ENCODE measurements around the gene ALLC.
A peak's percentile ranks its signal among the peaks of the same experiment; 100 is the strongest.
"Not testable (repeated sequence)": the region's sequence is repeated elsewhere in the genome, so short reads cannot be mapped to it uniquely, and the experiment has no call there.

ALLC gene

DNA sequence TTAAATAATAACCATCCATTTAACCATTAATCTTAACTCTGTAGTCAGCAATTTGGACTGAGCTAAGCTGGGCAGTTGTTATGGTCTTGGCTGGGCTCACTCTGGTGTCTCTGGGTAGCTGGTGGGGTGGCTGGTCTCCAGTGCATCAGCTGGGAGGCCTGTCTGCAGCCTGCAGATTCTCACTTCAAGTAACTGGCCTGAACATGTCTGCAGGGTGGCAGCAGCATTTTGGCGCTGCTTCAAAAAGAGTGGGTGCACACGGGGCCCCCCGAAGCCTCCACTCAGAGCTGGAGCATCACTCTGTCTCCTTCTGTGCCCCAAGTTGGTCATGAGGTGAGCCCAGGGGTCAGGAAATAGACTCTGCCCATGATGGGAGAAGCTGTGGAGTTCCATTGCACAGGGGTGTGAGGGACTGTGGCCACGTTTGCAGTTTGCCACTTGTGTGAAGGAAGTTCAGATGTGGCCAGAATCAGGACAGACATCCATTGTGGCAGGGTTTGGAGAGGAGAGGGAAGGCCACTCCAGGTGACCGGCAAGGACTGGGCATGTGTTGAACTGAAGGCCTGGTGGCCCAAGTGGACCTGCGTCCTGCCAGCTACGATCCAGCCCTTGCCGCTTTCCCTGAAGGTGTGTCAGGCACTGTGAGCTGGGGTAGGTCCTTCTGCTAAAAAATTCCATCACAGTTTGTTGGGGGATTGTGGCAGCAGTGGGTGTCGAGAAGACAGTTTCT lies 4.9 kb upstream of the ALLC start:
- no peak overlapping the region for H3K27ac ChIP-seq

GRCh38 chr2:3654011-3654410 lies 4.0 kb upstream of the ALLC start:
- DNase-seq (ENCODE audit: low read depth, low spot score), result no peak
- no peak overlapping the region for H3K27ac ChIP-seq

More for the DNA sequence above, 4.9 kb upstream of the ALLC start:
- DNase-seq (ENCODE audit: low read depth, low spot score), result no peak

DNA sequence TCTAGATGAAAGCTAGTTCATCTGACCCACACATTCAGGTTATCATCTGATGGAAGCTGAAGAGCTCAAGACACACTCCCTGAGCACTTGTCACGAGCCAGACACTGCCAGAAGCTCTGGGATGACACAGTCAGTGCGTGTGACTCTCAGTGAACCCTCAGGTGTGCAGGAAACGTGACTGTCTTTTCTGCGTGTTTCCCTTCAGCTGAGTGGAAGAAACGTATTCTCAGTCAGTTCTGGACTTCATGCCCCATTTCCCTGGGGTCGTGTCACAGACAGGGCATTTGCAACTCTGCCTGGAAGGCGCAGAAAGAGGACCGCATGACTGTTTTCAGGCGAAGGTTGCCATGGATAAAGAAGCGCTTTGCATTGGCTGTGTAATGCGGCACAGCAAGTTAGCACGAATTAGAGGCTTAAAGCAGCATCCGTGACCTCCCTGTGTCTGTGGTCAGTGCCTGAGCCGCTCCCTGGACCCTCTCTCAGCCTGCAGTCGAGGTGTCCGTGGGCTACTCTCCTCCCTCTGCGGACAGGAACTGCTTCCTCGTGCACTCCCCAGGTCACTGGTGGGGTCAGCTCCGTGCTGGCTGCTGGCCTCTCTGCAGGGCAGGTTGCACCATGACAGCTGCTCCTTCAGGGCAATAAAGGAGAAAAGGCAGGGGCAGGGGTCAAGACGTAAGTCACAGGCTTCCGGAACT lies 3.3 kb upstream of the ALLC start:
- no peak overlapping the region for H3K27ac ChIP-seq
- no peak for DNase-seq (ENCODE audit: low read depth, low spot score)

DNA sequence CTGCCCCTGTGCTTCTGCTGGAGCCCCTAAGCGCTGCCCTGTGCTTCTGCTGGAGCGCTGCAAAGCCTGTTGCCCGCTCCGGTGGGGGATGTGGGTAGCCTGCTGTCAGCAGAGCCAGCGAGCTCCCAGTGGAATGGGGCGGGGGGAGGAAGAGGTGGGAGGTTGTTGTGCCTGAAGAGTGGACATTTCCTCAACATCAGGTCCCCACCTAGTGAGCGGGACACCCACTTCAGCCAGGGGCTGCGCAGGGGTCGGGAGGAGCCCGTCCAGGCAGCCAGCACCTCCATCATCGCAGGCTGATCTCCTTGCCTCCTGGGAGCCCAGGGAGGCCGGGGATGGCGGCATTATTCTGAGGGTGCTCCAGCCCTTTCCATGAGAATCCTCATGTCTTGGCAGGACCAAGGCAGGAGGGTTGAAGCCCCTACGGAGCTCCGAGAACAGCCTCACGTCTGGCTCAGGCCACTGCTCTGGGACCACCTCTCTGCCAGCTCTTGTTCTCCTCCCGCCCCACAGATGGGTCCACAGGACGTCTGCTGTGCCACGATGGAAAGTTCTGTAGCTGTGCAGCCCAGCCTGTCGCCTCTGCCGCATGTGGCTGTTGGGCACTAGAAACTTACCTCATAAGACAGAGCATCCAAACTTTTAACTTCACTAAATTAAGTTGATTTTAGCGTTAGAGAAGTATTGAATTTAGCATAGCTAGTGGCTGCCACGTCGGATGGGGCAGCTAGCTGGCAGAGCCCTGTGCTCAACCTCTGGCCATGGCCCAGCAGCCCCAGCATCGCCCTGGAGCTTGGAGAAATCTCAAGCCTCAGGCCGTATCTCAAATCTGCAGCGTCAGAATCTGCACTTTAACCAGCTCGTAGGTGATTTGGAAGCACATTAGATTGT lies 1.9 kb upstream of the ALLC start:
- DNase-seq (ENCODE audit: low read depth, low spot score), result no peak

DNA sequence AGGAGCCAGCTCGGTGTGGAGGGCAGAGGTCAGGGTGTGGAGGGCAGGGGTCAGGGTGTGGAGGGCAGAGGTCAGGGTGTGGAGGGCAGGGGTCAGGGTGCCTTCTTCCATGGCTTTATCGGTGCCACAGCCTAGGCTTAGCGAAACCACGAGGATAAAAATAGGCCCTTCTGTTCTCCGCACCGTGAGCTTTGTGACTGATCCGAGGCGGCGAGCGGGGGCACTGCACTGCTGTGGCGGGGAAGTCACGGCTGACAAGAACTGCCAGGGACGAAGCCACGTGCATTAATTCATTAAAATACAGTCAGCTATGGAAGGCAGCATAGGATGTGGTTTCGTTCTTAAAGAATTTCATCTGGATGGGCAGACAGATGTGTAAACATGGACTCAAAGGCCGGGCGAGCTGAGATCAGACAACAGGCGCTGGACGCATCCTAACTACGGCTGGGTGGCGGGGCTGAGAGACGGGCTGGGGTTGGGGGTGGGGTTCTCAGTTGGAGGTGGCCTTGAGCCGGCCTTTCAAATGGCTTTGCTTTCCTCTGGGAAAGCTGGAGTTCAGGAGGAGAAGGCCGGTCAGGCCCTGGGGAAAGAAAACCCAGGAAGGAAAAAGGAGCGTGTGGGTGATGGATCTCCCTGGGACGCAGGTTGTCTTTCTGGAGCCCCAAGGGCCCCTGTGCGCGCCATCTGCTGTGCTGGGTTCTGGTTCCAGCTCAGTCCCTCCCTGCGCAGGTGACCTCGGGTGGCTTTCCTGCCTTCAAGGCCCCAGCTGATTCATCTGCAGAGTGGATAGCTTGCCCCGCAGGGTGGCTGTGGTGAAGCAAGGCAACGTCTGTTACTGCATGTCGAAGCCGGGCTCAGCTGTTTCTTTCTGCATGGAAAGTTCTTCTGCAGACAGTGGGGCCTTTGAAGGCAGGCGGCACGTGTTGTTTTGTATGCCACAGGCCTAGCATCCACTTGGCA lies 958 bp upstream of the ALLC start:
- DNase-seq (ENCODE audit: low read depth, low spot score), result no peak

More for the DNA sequence above, 1.9 kb upstream of the ALLC start:
- no peak overlapping the region for H3K27ac ChIP-seq

GRCh38 chr2:3659447-3660432 lies 1.7 kb downstream of the ALLC start:
- peak overlapping the region; percentile 42 for H3K27ac ChIP-seq
- no peak for DNase-seq (ENCODE audit: low read depth, low spot score)

More for the DNA sequence above, 958 bp upstream of the ALLC start:
- H3K27ac ChIP-seq, result no peak overlapping the region

- DNase-seq (ENCODE audit: low read depth, low spot score), result not testable (repeated sequence)
- H3K27ac ChIP-seq, result peak overlapping the region; percentile 42
These were observed 2.6 kb downstream of the ALLC start for GRCh38 chr2:3660640-3661039.

DNA sequence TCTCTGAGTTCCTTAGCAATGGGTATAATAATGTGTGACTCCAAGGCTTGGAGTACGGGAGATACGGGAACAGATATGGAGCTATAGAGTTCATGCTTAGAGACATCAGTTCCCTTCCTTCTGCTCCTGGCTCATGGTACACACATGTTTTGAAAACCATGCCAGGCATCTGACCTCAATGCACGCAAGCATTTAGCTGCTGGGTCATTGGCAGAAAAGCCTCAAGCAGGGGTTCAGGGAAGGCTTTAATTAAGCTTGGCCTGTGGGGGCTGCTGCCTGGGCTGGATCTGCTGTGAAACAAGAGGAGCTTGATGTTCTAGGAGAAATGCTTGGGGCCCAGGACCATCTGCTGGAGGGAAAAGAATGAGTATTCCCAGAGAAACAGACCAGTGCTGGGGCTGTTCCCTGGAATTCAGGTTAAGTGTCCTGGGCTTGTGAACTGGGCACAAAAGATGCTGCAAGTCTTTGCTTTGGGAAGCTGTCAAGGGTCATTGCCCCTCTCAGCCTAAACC lies 3.2 kb downstream of the ALLC start:
- no peak for DNase-seq (ENCODE audit: low read depth, low spot score)
- H3K27ac ChIP-seq, result peak overlapping the region; percentile 42

GRCh38 chr2:3662239-3662638 lies 4.2 kb downstream of the ALLC start:
- no peak for DNase-seq (ENCODE audit: low read depth, low spot score)
- no peak overlapping the region for H3K27ac ChIP-seq

- no peak overlapping the region for H3K27ac ChIP-seq
- no peak for DNase-seq (ENCODE audit: low read depth, low spot score)
These were observed 6.1 kb downstream of the ALLC start for GRCh38 chr2:3664118-3664517.

DNA sequence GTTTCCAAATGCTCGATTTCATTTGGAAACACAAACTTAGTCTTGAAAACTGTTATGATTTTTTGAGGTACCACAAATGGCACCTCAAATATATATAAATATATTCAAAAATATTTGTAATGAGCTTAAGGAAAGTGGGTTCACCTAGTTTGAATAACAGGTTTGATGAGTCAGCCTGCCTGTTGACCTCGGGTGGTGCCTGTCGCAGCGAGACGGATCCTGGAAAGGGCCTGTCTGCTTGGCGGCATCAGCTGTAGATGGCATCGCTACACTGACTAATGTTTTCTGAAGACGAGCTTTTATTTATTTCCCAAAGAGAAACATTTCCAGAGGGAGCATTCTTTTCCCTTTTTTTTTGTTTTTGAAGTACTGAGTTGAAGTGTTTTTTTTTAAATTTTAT lies 6.9 kb downstream of the ALLC start:
- no peak for DNase-seq (ENCODE audit: low read depth, low spot score)
- no peak overlapping the region for H3K27ac ChIP-seq

DNA sequence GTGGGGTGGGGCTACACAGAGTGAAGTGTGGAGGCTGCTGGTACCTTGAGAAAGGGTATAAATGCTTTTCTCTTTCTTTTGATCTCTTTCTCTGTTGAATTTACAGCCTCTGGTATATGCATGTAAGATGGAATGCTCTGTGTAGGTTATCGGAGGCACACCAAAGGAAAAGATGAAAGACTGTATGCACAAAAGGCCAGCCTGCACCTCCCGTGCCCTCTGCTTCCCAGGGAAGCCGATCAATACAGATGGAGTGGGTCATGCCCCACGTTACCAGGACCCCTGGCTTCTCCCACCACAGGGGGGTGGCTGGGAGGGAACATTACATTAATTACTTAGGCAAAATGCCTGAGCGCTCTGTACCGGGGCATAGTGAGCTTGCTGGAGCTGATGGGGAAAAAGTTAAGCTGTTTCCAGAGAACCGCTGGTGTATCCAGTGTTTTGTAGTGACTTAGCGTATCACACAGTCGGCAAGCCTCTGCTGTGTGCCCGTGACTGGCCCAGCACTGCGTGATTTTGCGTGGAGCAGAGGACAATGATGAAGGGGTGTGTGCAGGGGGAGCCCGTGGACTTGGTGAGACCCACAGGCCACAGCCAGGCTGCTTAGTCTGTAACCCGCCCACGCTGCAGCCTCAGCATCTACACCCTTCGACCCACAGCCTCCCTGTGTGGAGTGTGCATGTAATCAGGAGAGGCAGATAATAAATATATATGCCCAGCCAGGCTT lies 8.0 kb downstream of the ALLC start:
- H3K27ac ChIP-seq, result no peak overlapping the region
- DNase-seq (ENCODE audit: low read depth, low spot score), result no peak

DNA sequence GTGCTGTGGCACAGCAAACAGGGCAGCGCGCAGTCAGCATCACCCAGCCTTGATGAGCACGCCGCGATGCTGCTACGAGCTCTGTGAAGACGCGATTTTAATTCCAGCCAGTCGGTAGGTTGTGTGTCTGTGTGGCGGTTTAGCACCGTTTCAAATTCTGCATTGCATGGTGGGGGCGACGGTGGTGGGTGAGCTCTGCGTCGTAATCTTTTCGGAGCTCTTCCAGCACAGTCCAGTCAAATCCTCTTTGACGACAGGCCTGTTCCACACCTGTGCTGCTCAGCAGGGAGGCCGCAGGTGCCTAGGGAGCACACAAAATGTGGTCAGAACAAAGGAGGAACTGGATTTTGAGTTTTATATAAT lies 8.6 kb downstream of the ALLC start:
- no peak overlapping the region for H3K27ac ChIP-seq
- DNase-seq (ENCODE audit: low read depth, low spot score), result no peak

- no peak for DNase-seq (ENCODE audit: low read depth, low spot score)
- no peak overlapping the region for H3K27ac ChIP-seq
These were observed 9.2 kb downstream of the ALLC start for GRCh38 chr2:3667151-3667631.

GRCh38 chr2:3669656-3670055 lies 11.7 kb downstream of the ALLC start:
- DNase-seq (ENCODE audit: low read depth, low spot score), result no peak

DNA sequence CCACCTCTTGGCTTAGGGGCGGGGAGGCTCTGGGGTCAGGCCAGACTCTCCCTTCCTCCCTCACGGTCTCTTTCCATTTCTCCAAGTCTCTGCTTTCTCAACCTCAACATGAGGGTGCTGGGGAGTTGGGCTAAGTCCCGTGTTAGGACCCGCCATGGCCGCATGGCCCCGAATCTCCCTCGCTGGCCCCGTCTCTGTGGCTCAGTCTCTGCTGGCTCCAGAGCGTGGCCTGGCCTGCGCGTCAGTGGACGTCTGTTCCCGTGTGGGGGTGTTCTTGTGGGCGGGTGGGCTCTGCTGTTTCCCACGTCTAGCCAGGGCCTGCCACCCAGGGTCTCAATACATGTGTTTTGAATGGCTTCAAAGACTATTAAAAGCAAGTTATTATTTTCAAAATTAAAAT lies 12.4 kb downstream of the ALLC start:
- no peak for DNase-seq (ENCODE audit: low read depth, low spot score)
- H3K27ac ChIP-seq, result no peak overlapping the region

More at GRCh38 chr2:3669656-3670055, 11.7 kb downstream of the ALLC start:
- no peak overlapping the region for H3K27ac ChIP-seq

DNA sequence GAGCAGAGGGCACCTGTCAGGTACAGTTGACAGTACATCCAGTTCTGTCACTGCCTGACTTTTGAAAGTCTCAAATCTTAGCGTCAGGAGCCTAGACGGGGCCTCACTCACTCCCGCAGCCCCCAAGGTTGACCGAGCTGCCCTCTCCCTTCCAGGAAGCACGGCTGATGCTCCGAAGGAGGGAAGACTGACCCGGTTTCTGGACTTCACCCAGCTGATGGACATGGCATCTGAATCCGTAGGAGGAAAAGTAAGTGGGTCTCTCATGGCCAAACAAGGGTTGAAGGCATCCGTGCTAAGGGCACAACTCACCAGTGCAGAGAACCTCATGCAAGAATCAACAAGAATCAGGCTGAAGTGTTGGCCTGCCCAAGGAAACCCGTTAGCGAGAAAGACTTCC lies 12.9 kb downstream of the ALLC start:
- DNase-seq (ENCODE audit: low read depth, low spot score), result no peak
- no peak overlapping the region for H3K27ac ChIP-seq

All from epithelial cell of prostate (primary cell).